HEK293 (cell line): ENCODE results near the gene FEZF2.

Experiments used
- CTCF ChIA-PET: fragments of 350-600 bp; formaldehyde crosslinking; extraction: SDS; loops from one replicate; lab custom pipeline; 2021; ENCODE audit warnings: antibody characterized with exemption; lab: Yijun Ruan, JAX
- POLR2A ChIA-PET: fragments of 300-600 bp; formaldehyde crosslinking; extraction: SDS; loops from one replicate; lab custom pipeline; 2020; ENCODE audit warnings: antibody characterized with exemption, inconsistent platforms; lab: Yijun Ruan, JAX
- H3K27ac ChIP-seq: fragments of 200-500 bp; sonication (Bioruptor generic); 2 replicates; pipeline ENCODE4 v1.5.1; 2014; ENCODE audit warnings: low read depth, low read length, control low read depth, inconsistent platforms; ENCODE audit errors: extremely low read depth
- H3K36me3 ChIP-seq, 2 experiments: fragments of 200-500 bp in 1 of 2; sonication (Bioruptor generic) in 1 of 2; 1 replicate in 1 of 2; 2 replicates in 1 of 2; pipeline ENCODE4 v1.5.1; 2014 to 2017; ENCODE audit warnings: inconsistent platforms in 2 of 2, low read length in 2 of 2; ENCODE audit not compliant: control insufficient read depth in 2 of 2, insufficient read depth in 1 of 2
- H3K4me1 ChIP-seq: fragments of 200-500 bp; sonication (Bioruptor generic); 2 replicates; pipeline ENCODE4 v1.5.1; 2014; ENCODE audit warnings: mild to moderate bottlenecking, low read length, inconsistent platforms; ENCODE audit not compliant: control insufficient read depth, insufficient read depth
- H3K4me3 ChIP-seq: 2 replicates; pipeline ENCODE4 v1.5.1; 2011; ENCODE audit warnings: low read depth, mild to moderate bottlenecking, control low read depth, low read length, moderate library complexity
- H3K9me3 ChIP-seq: fragments of 200-500 bp; sonication (Bioruptor generic); 2 replicates; pipeline ENCODE4 v1.5.1; 2014; ENCODE audit warnings: low read depth, low read length, inconsistent platforms; ENCODE audit not compliant: control insufficient read depth, insufficient read depth
- KLF1 ChIP-seq: fragments of 450-650 bp; formaldehyde crosslinking; IDR thresholded peaks from 2 replicates; pipeline ENCODE4 v1.5.1; 2016; ENCODE audit warnings: missing biosample characterization, missing genetic modification characterization
- KLF7 ChIP-seq: fragments of 450-650 bp; formaldehyde crosslinking; IDR thresholded peaks from 2 replicates; pipeline ENCODE4 v1.5.1; 2016; ENCODE audit warnings: missing biosample characterization, missing genetic modification characterization, borderline replicate concordance
- SALL2 ChIP-seq: fragments of 450-650 bp; formaldehyde crosslinking; IDR thresholded peaks from 2 replicates; pipeline ENCODE4 v1.5.0; 2017; ENCODE audit warnings: missing biosample characterization, mild to moderate bottlenecking, missing genetic modification characterization, borderline replicate concordance
- WT1 ChIP-seq: fragments of 450-650 bp; formaldehyde crosslinking; IDR thresholded peaks from 2 replicates; pipeline ENCODE4 v1.5.1; 2016; ENCODE audit warnings: missing biosample characterization, missing genetic modification characterization
- ZNF121 ChIP-seq: fragments of 450-650 bp; formaldehyde crosslinking; IDR thresholded peaks from 2 replicates; pipeline ENCODE4 v1.5.1; 2016; ENCODE audit warnings: missing biosample characterization, missing genetic modification characterization
- ZNF211 ChIP-seq: fragments of 450-650 bp; formaldehyde crosslinking; IDR thresholded peaks from 2 replicates; pipeline ENCODE4 v1.5.1; 2016; ENCODE audit warnings: low read depth, missing biosample characterization, missing genetic modification characterization
- ZNF223 ChIP-seq: fragments of 450-650 bp; formaldehyde crosslinking; IDR thresholded peaks from 2 replicates; pipeline ENCODE4 v1.5.1; 2016; ENCODE audit warnings: missing biosample characterization, missing genetic modification characterization
- ZNF341 ChIP-seq: fragments of 450-650 bp; formaldehyde crosslinking; IDR thresholded peaks from 2 replicates; pipeline ENCODE4; 2016; ENCODE audit warnings: low read depth, missing biosample characterization, missing genetic modification characterization
- ZNF433 ChIP-seq: fragments of 450-650 bp; formaldehyde crosslinking; IDR thresholded peaks from 2 replicates; pipeline ENCODE4 v1.5.1; 2016; ENCODE audit warnings: missing biosample characterization, missing genetic modification characterization, low read depth
- ZNF529 ChIP-seq: fragments of 450-650 bp; formaldehyde crosslinking; IDR thresholded peaks from 2 replicates; pipeline ENCODE4 v1.5.1; 2017; ENCODE audit warnings: missing genetic modification characterization, missing biosample characterization; ENCODE audit not compliant: insufficient replicate concordance
- ZNF530 ChIP-seq: fragments of 450-650 bp; formaldehyde crosslinking; IDR thresholded peaks from 2 replicates; pipeline ENCODE4 v1.5.1; 2016; ENCODE audit warnings: low read depth, missing biosample characterization, missing genetic modification characterization
- ZNF600 ChIP-seq: fragments of 450-650 bp; formaldehyde crosslinking; IDR thresholded peaks from 2 replicates; pipeline ENCODE4 v1.5.1; 2016; ENCODE audit warnings: missing biosample characterization, missing genetic modification characterization
- ZNF658 ChIP-seq: fragments of 450-650 bp; formaldehyde crosslinking; IDR thresholded peaks from 2 replicates; pipeline ENCODE4; 2016; ENCODE audit warnings: missing biosample characterization, missing genetic modification characterization
- ZNF677 ChIP-seq: fragments of 450-650 bp; IDR thresholded peaks from 2 replicates; pipeline ENCODE4 v1.5.0; 2018; ENCODE audit warnings: missing biosample characterization, mild to moderate bottlenecking, missing genetic modification characterization, moderate library complexity
- ZNF747 ChIP-seq: fragments of 450-650 bp; formaldehyde crosslinking; IDR thresholded peaks from 2 replicates; pipeline ENCODE4 v1.5.1; 2016; ENCODE audit warnings: missing biosample characterization, missing genetic modification characterization
- TF ChIP-seq, protein P1 (sequence below): fragments of 450-650 bp; formaldehyde crosslinking; IDR thresholded peaks from 2 replicates; pipeline ENCODE4 v1.5.1; 2016; ENCODE audit warnings: missing biosample characterization, missing genetic modification characterization, low read depth
- TF ChIP-seq, protein P2 (sequence below): fragments of 450-650 bp; formaldehyde crosslinking; IDR thresholded peaks from 2 replicates; pipeline ENCODE4 v1.5.1; 2016; ENCODE audit warnings: missing biosample characterization, missing genetic modification characterization, borderline replicate concordance
- TF ChIP-seq, protein P3 (sequence below): fragments of 450-650 bp; formaldehyde crosslinking; conservative IDR thresholded peaks from 2 replicates; pipeline ENCODE4 v1.5.1; 2016; ENCODE audit warnings: low read depth, missing biosample characterization, missing genetic modification characterization
- TF ChIP-seq, protein P4 (sequence below): fragments of 450-650 bp; formaldehyde crosslinking; IDR thresholded peaks from 2 replicates; pipeline ENCODE4 v1.5.1; 2016; ENCODE audit warnings: missing biosample characterization, missing genetic modification characterization, borderline replicate concordance
- TF ChIP-seq, protein P5 (sequence below): fragments of 450-650 bp; formaldehyde crosslinking; IDR thresholded peaks from 2 replicates; pipeline ENCODE4 v1.5.1; 2016; ENCODE audit warnings: missing biosample characterization, missing genetic modification characterization

Gene FEZF2

DNA sequence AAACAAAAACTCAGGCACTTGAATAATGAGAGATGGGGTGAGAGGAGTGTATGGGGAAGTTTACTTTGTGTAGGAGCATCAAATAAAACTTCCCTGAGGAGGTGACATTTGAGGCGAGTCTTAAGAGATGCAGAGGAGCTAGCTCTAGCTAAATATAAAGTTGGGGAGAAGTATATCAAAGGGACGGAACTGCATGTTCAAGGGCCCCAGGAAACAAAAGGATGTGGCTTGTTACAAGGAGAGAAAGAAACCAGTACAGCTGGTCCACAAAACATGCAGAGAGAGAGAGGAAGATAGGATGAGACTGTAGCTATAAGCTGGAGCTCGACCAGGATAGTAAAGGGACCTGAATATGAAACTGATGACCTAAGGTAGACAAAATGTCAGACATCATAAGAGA, 17.6 kb downstream of the FEZF2 start:
- ChIA-PET POLR2A (no interaction called here), CTCF (no interaction called here)
- Histone ChIP-seq H3K36me3 (no peaks in the 10 kb centered on the region), H3K4me1 (no peaks in the 10 kb centered on the region), H3K4me3 (no peak overlapping the region), H3K27ac (no peak overlapping the region)
- TF ChIP-seq ZNF529 (tag by site-specific recombination) (no peak), ZNF747 (tag by site-specific recombination) (no peak), WT1 (no peak), ZNF121 (tag by site-specific recombination) (no peak), ZNF658 (tag by site-specific recombination) (no peak), ZNF341 (tag by site-specific recombination) (no peak), KLF7 (tag by site-specific recombination) (no peak), SALL2 (no peak), ZNF530 (tag by site-specific recombination) (no peak)
- TF ChIP-seq, protein P1, sequence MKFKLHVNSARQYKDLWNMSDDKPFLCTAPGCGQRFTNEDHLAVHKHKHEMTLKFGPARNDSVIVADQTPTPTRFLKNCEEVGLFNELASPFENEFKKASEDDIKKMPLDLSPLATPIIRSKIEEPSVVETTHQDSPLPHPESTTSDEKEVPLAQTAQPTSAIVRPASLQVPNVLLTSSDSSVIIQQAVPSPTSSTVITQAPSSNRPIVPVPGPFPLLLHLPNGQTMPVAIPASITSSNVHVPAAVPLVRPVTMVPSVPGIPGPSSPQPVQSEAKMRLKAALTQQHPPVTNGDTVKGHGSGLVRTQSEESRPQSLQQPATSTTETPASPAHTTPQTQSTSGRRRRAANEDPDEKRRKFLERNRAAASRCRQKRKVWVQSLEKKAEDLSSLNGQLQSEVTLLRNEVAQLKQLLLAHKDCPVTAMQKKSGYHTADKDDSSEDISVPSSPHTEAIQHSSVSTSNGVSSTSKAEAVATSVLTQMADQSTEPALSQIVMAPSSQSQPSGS = no peak
- TF ChIP-seq, protein P2, sequence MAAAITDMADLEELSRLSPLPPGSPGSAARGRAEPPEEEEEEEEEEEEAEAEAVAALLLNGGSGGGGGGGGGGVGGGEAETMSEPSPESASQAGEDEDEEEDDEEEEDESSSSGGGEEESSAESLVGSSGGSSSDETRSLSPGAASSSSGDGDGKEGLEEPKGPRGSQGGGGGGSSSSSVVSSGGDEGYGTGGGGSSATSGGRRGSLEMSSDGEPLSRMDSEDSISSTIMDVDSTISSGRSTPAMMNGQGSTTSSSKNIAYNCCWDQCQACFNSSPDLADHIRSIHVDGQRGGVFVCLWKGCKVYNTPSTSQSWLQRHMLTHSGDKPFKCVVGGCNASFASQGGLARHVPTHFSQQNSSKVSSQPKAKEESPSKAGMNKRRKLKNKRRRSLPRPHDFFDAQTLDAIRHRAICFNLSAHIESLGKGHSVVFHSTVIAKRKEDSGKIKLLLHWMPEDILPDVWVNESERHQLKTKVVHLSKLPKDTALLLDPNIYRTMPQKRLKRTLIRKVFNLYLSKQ (tag by site-specific recombination) = no peak
- TF ChIP-seq, protein P3, sequence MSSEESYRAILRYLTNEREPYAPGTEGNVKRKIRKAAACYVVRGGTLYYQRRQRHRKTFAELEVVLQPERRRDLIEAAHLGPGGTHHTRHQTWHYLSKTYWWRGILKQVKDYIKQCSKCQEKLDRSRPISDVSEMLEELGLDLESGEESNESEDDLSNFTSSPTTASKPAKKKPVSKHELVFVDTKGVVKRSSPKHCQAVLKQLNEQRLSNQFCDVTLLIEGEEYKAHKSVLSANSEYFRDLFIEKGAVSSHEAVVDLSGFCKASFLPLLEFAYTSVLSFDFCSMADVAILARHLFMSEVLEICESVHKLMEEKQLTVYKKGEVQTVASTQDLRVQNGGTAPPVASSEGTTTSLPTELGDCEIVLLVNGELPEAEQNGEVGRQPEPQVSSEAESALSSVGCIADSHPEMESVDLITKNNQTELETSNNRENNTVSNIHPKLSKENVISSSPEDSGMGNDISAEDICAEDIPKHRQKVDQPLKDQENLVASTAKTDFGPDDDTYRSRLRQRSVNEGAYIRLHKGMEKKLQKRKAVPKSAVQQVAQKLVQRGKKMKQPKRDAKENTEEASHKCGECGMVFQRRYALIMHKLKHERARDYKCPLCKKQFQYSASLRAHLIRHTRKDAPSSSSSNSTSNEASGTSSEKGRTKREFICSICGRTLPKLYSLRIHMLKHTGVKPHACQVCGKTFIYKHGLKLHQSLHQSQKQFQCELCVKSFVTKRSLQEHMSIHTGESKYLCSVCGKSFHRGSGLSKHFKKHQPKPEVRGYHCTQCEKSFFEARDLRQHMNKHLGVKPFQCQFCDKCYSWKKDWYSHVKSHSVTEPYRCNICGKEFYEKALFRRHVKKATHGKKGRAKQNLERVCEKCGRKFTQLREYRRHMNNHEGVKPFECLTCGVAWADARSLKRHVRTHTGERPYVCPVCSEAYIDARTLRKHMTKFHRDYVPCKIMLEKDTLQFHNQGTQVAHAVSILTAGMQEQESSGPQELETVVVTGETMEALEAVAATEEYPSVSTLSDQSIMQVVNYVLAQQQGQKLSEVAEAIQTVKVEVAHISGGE (tag by site-specific recombination) = no peak
- TF ChIP-seq, protein P4, sequence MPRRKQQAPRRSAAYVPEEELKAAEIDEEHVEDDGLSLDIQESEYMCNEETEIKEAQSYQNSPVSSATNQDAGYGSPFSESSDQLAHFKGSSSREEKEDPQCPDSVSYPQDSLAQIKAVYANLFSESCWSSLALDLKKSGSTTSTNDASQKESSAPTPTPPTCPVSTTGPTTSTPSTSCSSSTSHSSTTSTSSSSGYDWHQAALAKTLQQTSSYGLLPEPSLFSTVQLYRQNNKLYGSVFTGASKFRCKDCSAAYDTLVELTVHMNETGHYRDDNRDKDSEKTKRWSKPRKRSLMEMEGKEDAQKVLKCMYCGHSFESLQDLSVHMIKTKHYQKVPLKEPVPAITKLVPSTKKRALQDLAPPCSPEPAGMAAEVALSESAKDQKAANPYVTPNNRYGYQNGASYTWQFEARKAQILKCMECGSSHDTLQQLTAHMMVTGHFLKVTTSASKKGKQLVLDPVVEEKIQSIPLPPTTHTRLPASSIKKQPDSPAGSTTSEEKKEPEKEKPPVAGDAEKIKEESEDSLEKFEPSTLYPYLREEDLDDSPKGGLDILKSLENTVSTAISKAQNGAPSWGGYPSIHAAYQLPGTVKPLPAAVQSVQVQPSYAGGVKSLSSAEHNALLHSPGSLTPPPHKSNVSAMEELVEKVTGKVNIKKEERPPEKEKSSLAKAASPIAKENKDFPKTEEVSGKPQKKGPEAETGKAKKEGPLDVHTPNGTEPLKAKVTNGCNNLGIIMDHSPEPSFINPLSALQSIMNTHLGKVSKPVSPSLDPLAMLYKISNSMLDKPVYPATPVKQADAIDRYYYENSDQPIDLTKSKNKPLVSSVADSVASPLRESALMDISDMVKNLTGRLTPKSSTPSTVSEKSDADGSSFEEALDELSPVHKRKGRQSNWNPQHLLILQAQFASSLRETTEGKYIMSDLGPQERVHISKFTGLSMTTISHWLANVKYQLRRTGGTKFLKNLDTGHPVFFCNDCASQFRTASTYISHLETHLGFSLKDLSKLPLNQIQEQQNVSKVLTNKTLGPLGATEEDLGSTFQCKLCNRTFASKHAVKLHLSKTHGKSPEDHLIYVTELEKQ (tag by site-specific recombination) = no peak
- TF ChIP-seq, all 188 proteins: peak for 0
- H3K9me3 ChIP-seq = no peaks in the 10 kb centered on the region

DNA sequence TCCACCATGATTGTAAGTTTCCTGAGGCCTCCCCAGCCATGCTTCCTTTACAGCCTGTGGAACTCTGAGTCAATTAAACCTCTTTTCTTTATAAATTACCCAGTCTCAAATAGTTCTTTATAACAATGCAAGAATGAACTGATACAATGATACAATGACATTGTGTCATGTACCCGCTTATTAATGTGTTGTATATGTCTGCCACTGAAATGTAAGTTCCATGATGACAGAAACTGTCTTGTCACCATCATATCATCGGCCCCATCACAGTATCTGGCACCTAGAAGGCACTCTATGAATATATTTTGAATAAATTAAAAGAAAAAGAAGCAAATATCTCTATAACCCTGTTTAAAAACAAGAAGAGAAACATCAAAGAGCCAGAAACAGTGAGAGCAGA, 29.6 kb downstream of the FEZF2 start:
- Histone ChIP-seq H3K4me3 (no peak overlapping the region), H3K9me3 (no peaks in the 10 kb centered on the region), H3K4me1 (no peaks in the 10 kb centered on the region), H3K36me3 (no peaks in the 10 kb centered on the region), H3K27ac (no peak overlapping the region)
- TF ChIP-seq ZNF677 (no peak), ZNF600 (tag by site-specific recombination) (no peak), KLF1 (no peak), ZNF223 (no peak), ZNF211 (no peak), ZNF433 (no peak)
- TF ChIP-seq, protein P5, sequence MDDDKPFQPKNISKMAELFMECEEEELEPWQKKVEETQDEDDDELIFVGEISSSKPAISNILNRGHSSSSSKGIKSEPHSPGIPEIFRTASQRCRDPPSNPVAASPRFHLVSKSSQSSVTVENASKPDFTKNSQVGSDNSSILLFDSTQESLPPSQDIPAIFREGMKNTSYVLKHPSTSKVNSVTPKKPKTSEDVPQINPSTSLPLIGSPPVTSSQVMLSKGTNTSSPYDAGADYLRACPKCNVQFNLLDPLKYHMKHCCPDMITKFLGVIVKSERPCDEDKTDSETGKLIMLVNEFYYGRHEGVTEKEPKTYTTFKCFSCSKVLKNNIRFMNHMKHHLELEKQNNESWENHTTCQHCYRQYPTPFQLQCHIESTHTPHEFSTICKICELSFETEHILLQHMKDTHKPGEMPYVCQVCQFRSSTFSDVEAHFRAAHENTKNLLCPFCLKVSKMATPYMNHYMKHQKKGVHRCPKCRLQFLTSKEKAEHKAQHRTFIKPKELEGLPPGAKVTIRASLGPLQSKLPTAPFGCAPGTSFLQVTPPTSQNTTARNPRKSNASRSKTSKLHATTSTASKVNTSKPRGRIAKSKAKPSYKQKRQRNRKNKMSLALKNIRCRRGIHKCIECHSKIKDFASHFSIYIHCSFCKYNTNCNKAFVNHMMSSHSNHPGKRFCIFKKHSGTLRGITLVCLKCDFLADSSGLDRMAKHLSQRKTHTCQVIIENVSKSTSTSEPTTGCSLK = no peak
- ChIA-PET POLR2A (no interaction called here), CTCF (no interaction called here)
